Suprapubic skin (tissue), 4 donors: ENCODE measurements around the gene LACRT.

ENCODE experiments used
- EP300 ChIP-seq: sonication (generic); formaldehyde crosslinking; IDR thresholded peaks from one replicate; pipeline ENCODE4 v1.6.1; 2017; ENCODE audit warnings: antibody characterized with exemption
- POLR2A ChIP-seq, 2 donors: fragments of 450-650 bp; IDR thresholded peaks; one replicate each; pipeline ENCODE4 v1.6.1; 2017; ENCODE audit warnings: antibody characterized with exemption in 2 of 2, mild to moderate bottlenecking in 2 of 2, moderate library complexity in 2 of 2
- POLR2AphosphoS5 ChIP-seq, 3 donors: sonication (generic); formaldehyde crosslinking; IDR thresholded peaks; one replicate each; pipeline ENCODE4 v1.6.1; 2017; ENCODE audit warnings: antibody characterized with exemption in 3 of 3
- TF ChIP-seq, protein P1 (sequence below), 2 donors: fragments of 200-600 bp in 1 of 2; fragments of 450-650 bp in 1 of 2; sonication (generic) in 1 of 2; IDR thresholded peaks; one replicate each; pipeline ENCODE4 v1.5.1; 2016 to 2019; ENCODE audit warnings: antibody characterized with exemption in 2 of 2, mild to moderate bottlenecking in 1 of 2, moderate library complexity in 1 of 2

GRCh38 chr12:54683398-54683797, 48.7 kb upstream of the LACRT start:
- TF ChIP-seq, protein P1, sequence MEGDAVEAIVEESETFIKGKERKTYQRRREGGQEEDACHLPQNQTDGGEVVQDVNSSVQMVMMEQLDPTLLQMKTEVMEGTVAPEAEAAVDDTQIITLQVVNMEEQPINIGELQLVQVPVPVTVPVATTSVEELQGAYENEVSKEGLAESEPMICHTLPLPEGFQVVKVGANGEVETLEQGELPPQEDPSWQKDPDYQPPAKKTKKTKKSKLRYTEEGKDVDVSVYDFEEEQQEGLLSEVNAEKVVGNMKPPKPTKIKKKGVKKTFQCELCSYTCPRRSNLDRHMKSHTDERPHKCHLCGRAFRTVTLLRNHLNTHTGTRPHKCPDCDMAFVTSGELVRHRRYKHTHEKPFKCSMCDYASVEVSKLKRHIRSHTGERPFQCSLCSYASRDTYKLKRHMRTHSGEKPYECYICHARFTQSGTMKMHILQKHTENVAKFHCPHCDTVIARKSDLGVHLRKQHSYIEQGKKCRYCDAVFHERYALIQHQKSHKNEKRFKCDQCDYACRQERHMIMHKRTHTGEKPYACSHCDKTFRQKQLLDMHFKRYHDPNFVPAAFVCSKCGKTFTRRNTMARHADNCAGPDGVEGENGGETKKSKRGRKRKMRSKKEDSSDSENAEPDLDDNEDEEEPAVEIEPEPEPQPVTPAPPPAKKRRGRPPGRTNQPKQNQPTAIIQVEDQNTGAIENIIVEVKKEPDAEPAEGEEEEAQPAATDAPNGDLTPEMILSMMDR (IDR thresholded peaks at IDR 0.05): no peak
- TF ChIP-seq EP300: no peak
- TF ChIP-seq POLR2AphosphoS5 (IDR thresholded peaks at IDR 0.05): no peak
- TF ChIP-seq POLR2A (IDR thresholded peaks at IDR 0.05): no peak
